Neuronal stem cell (in vitro differentiated cells): ENCODE results near the gene CTDP1.

Experiments
- DNase-seq: peaks from one replicate; pipeline ENCODE4 v3.0.0-alpha.2; 2013; ENCODE audit warnings: low spot score
- H2AFZ ChIP-seq: one replicate; pipeline ENCODE4 v1.6.1; 2013; ENCODE audit warnings: mild to moderate bottlenecking, low read length, inconsistent platforms
- H2AK5ac ChIP-seq: 2 replicates; pipeline ENCODE4 v1.6.1; 2013; ENCODE audit warnings: low read depth, mild to moderate bottlenecking, inconsistent platforms, low read length, moderate library complexity, mixed read lengths
- H2BK120ac ChIP-seq: 2 replicates; pipeline ENCODE4 v1.6.1; 2013; ENCODE audit warnings: low read depth, mild to moderate bottlenecking, inconsistent platforms, low read length, moderate library complexity, mixed read lengths
- H2BK12ac ChIP-seq: one replicate; pipeline ENCODE4 v1.6.1; 2013; ENCODE audit warnings: low read length, inconsistent platforms
- H2BK15ac ChIP-seq: 2 replicates; pipeline ENCODE4 v1.6.1; 2013; ENCODE audit warnings: mild to moderate bottlenecking, low read length, inconsistent platforms, mixed read lengths
- H2BK5ac ChIP-seq: one replicate; pipeline ENCODE4 v1.6.1; 2013; ENCODE audit warnings: inconsistent platforms, mild to moderate bottlenecking, low read length, moderate library complexity
- H3K14ac ChIP-seq: one replicate; pipeline ENCODE4 v1.6.1; 2013; ENCODE audit warnings: low read length, inconsistent platforms
- H3K18ac ChIP-seq: 2 replicates; pipeline ENCODE4 v1.6.1; 2013; ENCODE audit warnings: low read length, inconsistent platforms
- H3K23ac ChIP-seq: 2 replicates; pipeline ENCODE4 v1.6.1; 2013; ENCODE audit warnings: low read depth, mild to moderate bottlenecking, mixed read lengths, low read length, inconsistent platforms; ENCODE audit not compliant: poor library complexity
- H3K27ac ChIP-seq: replicated peaks from 3 replicates; pipeline ENCODE4 v1.5.1; 2013; ENCODE audit warnings: low read length, inconsistent platforms
- H3K27me3 ChIP-seq, 3 experiments: 2 replicates each; pipeline ENCODE4 v1.6.1; 2013; ENCODE audit warnings: low read length in 3 of 3, mild to moderate bottlenecking in 2 of 3, inconsistent platforms in 1 of 3, low read depth in 1 of 3, mixed read lengths in 1 of 3, moderate library complexity in 1 of 3; ENCODE audit not compliant: control insufficient read depth in 3 of 3, insufficient read depth in 3 of 3
- H3K36me3 ChIP-seq, 2 donors: replicated peaks in 1 of 2; 2 replicates each; pipeline ENCODE4 v1.6.1; 2013; ENCODE audit warnings: low read length in 2 of 2; ENCODE audit not compliant: control insufficient read depth in 2 of 2, insufficient read depth in 2 of 2
- H3K4ac ChIP-seq: 2 replicates; pipeline ENCODE4 v1.6.1; 2013; ENCODE audit warnings: inconsistent platforms, mild to moderate bottlenecking, low read length, moderate library complexity
- H3K4me1 ChIP-seq, 2 donors: 1 replicate in 1 of 2; 2 replicates in 1 of 2; pipeline ENCODE4 v1.6.1; 2013; ENCODE audit warnings: low read length in 2 of 2, low read depth in 1 of 2; ENCODE audit not compliant: control insufficient read depth in 2 of 2, insufficient read depth in 1 of 2
- H3K4me2 ChIP-seq: one replicate; pipeline ENCODE4 v1.6.1; 2013; ENCODE audit warnings: mild to moderate bottlenecking, low read length, inconsistent platforms; ENCODE audit not compliant: insufficient read depth, poor library complexity, severe bottlenecking
- H3K4me3 ChIP-seq, 2 donors: 2 replicates each; pipeline ENCODE4 v1.5.1; 2013; ENCODE audit warnings: low read length in 2 of 2, mild to moderate bottlenecking in 2 of 2, inconsistent platforms in 1 of 2, moderate library complexity in 1 of 2
- H3K79me1 ChIP-seq: one replicate; pipeline ENCODE4 v1.6.1; 2013; ENCODE audit warnings: low read depth, mild to moderate bottlenecking, inconsistent platforms, low read length, moderate library complexity
- H3K9ac ChIP-seq: one replicate; pipeline ENCODE4 v1.6.1; 2013; ENCODE audit warnings: mild to moderate bottlenecking, low read depth, low read length, inconsistent platforms; ENCODE audit not compliant: poor library complexity
- H3K9me3 ChIP-seq, 2 donors: replicated peaks in 1 of 2; 2 replicates each; pipeline versions ENCODE3 to v1.6.1; 2013; ENCODE audit warnings: low read length in 2 of 2, mild to moderate bottlenecking in 2 of 2, inconsistent platforms in 1 of 2, low read depth in 1 of 2, mixed read lengths in 1 of 2, moderate library complexity in 1 of 2; ENCODE audit not compliant: control insufficient read depth in 2 of 2, insufficient read depth in 1 of 2
- H4K8ac ChIP-seq: one replicate; pipeline ENCODE4 v1.6.1; 2013; ENCODE audit warnings: low read depth, mild to moderate bottlenecking, inconsistent platforms, low read length, moderate library complexity
- H4K91ac ChIP-seq: one replicate; pipeline ENCODE4 v1.6.1; 2013; ENCODE audit warnings: low read length, low read depth, mild to moderate bottlenecking, inconsistent platforms; ENCODE audit not compliant: poor library complexity
- WGBS, 2 donors: extraction: QIAGEN DNeasy Blood & Tissue Kit; methylation state at CpG; one replicate each; pipeline ENCODE4 v1.1.7; 2013; ENCODE audit warnings: missing lambda C conversion rate in 2 of 2, mixed read lengths in 1 of 2; ENCODE audit not compliant: insufficient read length in 2 of 2, insufficient replicate concordance in 1 of 2; ENCODE audit errors: extremely low coverage in 2 of 2; 5-methylcytosine and 5-hydroxymethylcytosine counted together

CTDP1 gene

DNA sequence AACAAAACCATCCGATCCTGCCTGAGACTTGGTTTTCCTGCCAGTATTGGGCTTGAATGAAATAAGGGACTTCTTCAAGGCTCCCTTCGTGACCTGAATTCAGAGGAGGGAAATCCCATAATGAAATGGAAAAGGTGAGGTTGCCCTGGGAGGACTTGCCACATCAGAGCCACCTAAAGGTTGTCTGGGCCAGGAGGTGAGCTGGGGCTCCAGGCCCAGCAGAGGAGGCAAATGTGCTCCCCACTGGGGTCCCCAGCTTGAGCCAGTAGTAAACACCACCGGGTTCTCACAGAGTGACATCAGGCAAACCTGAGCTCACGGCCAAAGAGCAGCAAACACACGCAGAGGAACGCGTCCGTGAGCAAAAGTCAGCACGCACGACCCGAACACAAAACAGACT, 28.6 kb upstream of the CTDP1 start:
- no peaks in the 10 kb centered on the region for H3K9me3 ChIP-seq
- no peaks in the 10 kb centered on the region for H3K79me1 ChIP-seq
- no peak overlapping the region for H3K4ac ChIP-seq
- no peaks in the 10 kb centered on the region for H3K36me3 ChIP-seq
- H4K91ac ChIP-seq = no peak overlapping the region
- no peak overlapping the region for H2BK12ac ChIP-seq
- H3K4me2 ChIP-seq = no peak overlapping the region
- no peak overlapping the region for H3K9ac ChIP-seq
- H2BK5ac ChIP-seq = no peak overlapping the region
- no peak overlapping the region for H2BK120ac ChIP-seq
- no peaks in the 10 kb centered on the region for H3K4me1 ChIP-seq
- H2AFZ ChIP-seq = no peak overlapping the region
- H3K4me3 ChIP-seq = no peak overlapping the region
- H3K18ac ChIP-seq = no peak overlapping the region
- H2BK15ac ChIP-seq = no peak overlapping the region
- H3K27ac ChIP-seq = no peak overlapping the region
- no peak overlapping the region for H4K8ac ChIP-seq
- no peak overlapping the region for H2AK5ac ChIP-seq
- H3K27me3 ChIP-seq = peaks cover 0 to 8% (median 0%) of the 10 kb centered on the region in 3 experiments
- DNase-seq = no peak
- no CpG with 5 or more reads among the region's 11 CpGs for WGBS, 2 donors
- no peak overlapping the region for H3K23ac ChIP-seq
- no peak overlapping the region for H3K14ac ChIP-seq

DNA sequence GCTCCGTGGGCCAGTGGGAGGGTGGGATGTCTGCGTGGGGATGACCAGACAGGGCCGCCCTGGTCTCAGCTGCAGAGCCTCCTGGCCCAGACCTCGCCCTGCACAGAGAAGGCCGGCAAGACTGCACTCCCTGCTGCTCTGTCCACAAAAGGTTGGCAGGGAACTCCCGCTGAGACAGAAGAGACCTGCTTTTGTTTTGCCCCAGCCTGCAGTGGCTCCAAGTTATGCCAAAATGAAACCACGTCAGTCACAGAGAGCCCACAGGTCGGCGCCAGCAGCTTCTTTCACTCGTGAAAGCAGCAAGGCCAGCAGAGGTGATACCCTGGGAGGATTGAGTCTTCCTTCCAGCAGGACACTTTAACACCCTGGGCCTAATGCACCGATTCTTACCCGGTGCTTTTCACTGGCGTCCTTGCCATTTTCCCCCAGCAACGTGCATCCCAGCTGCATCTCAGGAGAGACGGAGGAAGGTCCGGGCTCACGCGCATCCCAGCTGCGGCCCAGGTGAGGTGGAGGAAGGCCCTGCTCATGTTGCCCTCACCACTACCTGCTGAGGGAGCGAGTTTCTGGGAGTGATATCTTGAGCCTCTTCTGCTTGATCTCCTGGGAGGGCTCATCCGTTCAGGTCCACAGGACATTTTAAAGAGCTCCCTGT, 22.1 kb upstream of the CTDP1 start:
- peak overlapping the region; percentile 18 for H2BK15ac ChIP-seq
- H3K23ac ChIP-seq = no peak overlapping the region
- no peaks in the 10 kb centered on the region for H3K79me1 ChIP-seq
- peak overlapping the region; percentile 63 for H2AFZ ChIP-seq
- no peak overlapping the region for H2AK5ac ChIP-seq
- H4K8ac ChIP-seq = no peak overlapping the region
- no peak overlapping the region for H2BK12ac ChIP-seq
- peak overlapping the region; percentile 89 for H3K18ac ChIP-seq
- peak overlapping the region; percentile 63 for H3K9ac ChIP-seq
- H3K27me3 ChIP-seq = peaks cover 0 to 25% (median 0%) of the 10 kb centered on the region in 3 experiments
- H3K14ac ChIP-seq = peak overlapping the region; percentile 67
- no CpG with 5 or more reads among the region's 21 CpGs for WGBS, 2 donors
- peak overlapping the region; percentile 30 for H2BK5ac ChIP-seq
- H3K4ac ChIP-seq = no peak overlapping the region
- H2BK120ac ChIP-seq = no peak overlapping the region
- DNase-seq = no peak
- no peak overlapping the region for H3K4me3 ChIP-seq
- H4K91ac ChIP-seq = no peak overlapping the region
- H3K4me1 ChIP-seq = peaks cover 4 to 11% of the 10 kb centered on the region in 2 donors
- H3K36me3 ChIP-seq = no peaks in the 10 kb centered on the region
- H3K4me2 ChIP-seq = no peak overlapping the region
- H3K27ac ChIP-seq = no peak overlapping the region
- H3K9me3 ChIP-seq = peaks cover 0 to 3% of the 10 kb centered on the region in 2 donors

DNA sequence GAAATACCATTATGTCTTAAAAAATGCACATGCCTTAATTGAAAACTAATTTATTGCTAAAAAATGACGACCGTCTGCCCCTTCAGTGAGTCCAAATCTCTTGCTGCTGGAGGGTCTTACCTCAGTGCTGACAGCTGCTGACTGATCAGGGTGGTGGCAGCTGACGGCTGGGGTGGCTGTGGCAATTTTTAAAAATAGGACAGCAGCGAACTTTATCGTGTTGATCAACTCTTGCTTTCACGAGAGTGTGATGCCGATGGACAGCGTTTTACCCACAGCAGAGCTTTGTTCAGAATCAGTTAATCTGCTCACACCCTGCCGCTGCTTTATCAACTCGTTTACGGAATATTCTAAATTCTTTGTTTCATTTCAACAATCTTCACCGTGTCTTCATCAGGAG, 21.2 kb upstream of the CTDP1 start:
- DNase-seq = no peak
- no peaks in the 10 kb centered on the region for H3K36me3 ChIP-seq
- no peak overlapping the region for H3K4me2 ChIP-seq
- H2BK120ac ChIP-seq = no peak overlapping the region
- WGBS, 2 donors = no CpG with 5 or more reads among the region's 12 CpGs
- H4K91ac ChIP-seq = no peak overlapping the region
- H3K4ac ChIP-seq = no peak overlapping the region
- peaks cover 0 to 26% (median 0%) of the 10 kb centered on the region in 3 experiments for H3K27me3 ChIP-seq
- no peak overlapping the region for H3K9ac ChIP-seq
- H2AK5ac ChIP-seq = no peak overlapping the region
- no peak overlapping the region for H3K27ac ChIP-seq
- H3K14ac ChIP-seq = no peak overlapping the region
- H2BK12ac ChIP-seq = no peak overlapping the region
- peaks cover 0 to 3% of the 10 kb centered on the region in 2 donors for H3K9me3 ChIP-seq
- H2BK5ac ChIP-seq = no peak overlapping the region
- no peak overlapping the region for H4K8ac ChIP-seq
- H3K4me3 ChIP-seq = no peak overlapping the region
- H3K4me1 ChIP-seq = peaks cover 4 to 11% of the 10 kb centered on the region in 2 donors
- no peak overlapping the region for H3K23ac ChIP-seq
- H3K79me1 ChIP-seq = no peaks in the 10 kb centered on the region
- no peak overlapping the region for H3K18ac ChIP-seq
- H2AFZ ChIP-seq = no peak overlapping the region
- H2BK15ac ChIP-seq = no peak overlapping the region

DNA sequence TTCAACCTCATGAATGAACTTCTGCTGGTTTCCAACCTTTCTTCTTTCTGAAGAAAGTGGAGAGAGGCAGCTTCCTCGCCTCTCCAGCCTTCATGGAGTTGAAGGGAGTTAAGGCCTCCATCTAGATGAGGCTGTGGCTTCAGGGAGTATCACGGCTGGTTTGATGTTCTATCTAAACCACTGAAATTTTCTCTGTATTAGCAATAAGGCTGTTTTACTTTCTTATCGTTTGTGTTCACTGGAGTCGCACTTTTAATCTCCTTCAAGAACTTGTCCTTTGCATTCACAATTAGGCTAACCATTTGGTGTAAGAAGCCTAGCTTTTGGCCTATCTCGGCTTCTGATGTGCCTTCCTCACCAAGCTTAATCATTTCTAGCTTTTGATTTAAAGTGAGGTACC, 19.9 kb upstream of the CTDP1 start:
- WGBS, 2 donors = no CpG with 5 or more reads among the region's 5 CpGs
- no peak for DNase-seq
- H4K91ac ChIP-seq = no peak overlapping the region
- no peaks in the 10 kb centered on the region for H3K36me3 ChIP-seq
- H3K23ac ChIP-seq = no peak overlapping the region
- H3K4me3 ChIP-seq = no peak overlapping the region
- H3K4me1 ChIP-seq = peaks cover 4 to 11% of the 10 kb centered on the region in 2 donors
- no peak overlapping the region for H4K8ac ChIP-seq
- H3K9me3 ChIP-seq = peaks cover 0 to 3% of the 10 kb centered on the region in 2 donors
- H3K79me1 ChIP-seq = no peaks in the 10 kb centered on the region
- H3K27me3 ChIP-seq = peaks cover 0 to 26% (median 0%) of the 10 kb centered on the region in 3 experiments
- H2BK12ac ChIP-seq = no peak overlapping the region
- no peak overlapping the region for H3K18ac ChIP-seq
- no peak overlapping the region for H3K4me2 ChIP-seq
- H2BK15ac ChIP-seq = no peak overlapping the region
- no peak overlapping the region for H2BK5ac ChIP-seq
- H3K14ac ChIP-seq = no peak overlapping the region
- H3K9ac ChIP-seq = no peak overlapping the region
- no peak overlapping the region for H2AFZ ChIP-seq
- H3K4ac ChIP-seq = no peak overlapping the region
- no peak overlapping the region for H2AK5ac ChIP-seq
- no peak overlapping the region for H2BK120ac ChIP-seq
- no peak overlapping the region for H3K27ac ChIP-seq
